ENCODE measurements around the gene CPNE9. TPM values are rescaled to one million over a fixed set of nuclear protein-coding genes. Genes with fewer than 3 reads are reported as not detected.

Gene CPNE9
- total RNA-seq, 1 donor from 2014 or later = 1.3 TPM

GRCh38 chr3:9730657-9731205 is 27.1 kb downstream of the CPNE9 start:
- no peaks in the 10 kb centered on the region for H3K9me3 Mint-ChIP-seq
- DNase-seq (ENCODE audit: low read depth, low spot score) = no peak
- peaks cover 26% of the 10 kb centered on the region for H3K27me3 Mint-ChIP-seq (ENCODE audit: low read depth)
- TF ChIP-seq CTCF (conservative IDR thresholded peaks at IDR 0.05) = no peak
- peaks cover 23% of the 10 kb centered on the region for H3K4me1 Mint-ChIP-seq
- H3K36me3 Mint-ChIP-seq (ENCODE audit: low read depth) = no peaks in the 10 kb centered on the region
- H3K4me3 Mint-ChIP-seq = peak overlapping the region; percentile 95
- H3K27ac Mint-ChIP-seq (ENCODE audit: unreplicated experiment) = peak overlapping the region; percentile 30

DNA sequence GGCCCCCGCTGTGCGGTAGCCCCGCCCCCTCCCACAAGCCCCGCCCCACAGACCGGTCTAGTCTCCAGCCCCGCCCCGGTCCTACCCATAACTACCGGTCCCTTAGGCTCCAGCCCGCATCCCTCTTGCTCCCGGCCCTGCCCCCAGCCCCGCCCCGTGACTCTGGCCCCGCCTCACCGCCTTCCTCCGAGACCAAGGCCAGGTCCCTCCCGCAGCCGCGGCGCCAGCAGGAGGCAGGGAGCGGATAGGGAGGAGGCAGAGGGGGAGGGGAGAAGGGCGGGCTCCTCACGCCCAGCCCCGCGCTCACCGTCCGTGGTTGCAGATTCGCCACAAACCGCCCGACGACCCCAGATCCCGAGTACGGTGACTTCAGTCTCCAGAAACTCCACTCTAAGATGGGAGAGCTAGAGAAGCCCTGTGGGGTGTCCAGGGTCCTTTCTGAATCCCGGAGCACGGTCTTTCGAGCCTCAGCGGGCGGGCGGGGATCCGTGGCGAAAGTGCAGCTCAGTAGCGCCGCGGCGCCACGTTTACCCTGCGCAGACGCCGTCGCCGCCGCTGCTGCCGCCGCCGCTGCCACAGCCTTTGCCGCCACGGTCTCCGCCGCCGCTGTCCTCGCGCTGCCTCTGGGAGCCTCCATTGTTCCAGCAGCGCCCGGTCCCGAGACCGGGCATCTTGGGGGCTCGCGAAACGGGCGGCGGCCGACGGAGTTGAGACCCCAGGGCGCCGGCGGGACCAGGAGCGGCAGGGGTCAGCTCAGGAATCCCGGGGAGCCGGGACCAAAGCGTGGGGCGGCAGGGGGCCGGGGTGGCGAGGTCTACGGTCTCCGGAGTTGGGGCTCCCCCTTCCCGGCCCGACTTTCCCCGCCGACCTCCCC is 27.8 kb downstream of the CPNE9 start, which contains the start of gene BRPF1:
TSS of gene BRPF1 (plus strand) at position 530 of the 874 bp plus-strand sequence. CDS start 2,406 bp downstream, outside the sequence.
- peak within 1 kb of the TSS; percentile 100 for H3K27ac Mint-ChIP-seq (ENCODE audit: unreplicated experiment)
- no peaks in the 10 kb centered on the region for H3K9me3 Mint-ChIP-seq
- H3K27me3 Mint-ChIP-seq (ENCODE audit: low read depth) = peaks cover 22% of the 10 kb centered on the region
- peak within 1 kb of the TSS; percentile 95 for H3K4me3 Mint-ChIP-seq
- no peaks in the 10 kb centered on the region for H3K36me3 Mint-ChIP-seq (ENCODE audit: low read depth)
- DNase-seq (ENCODE audit: low read depth, low spot score) = peak; percentile 96
- H3K4me1 Mint-ChIP-seq = peaks cover 23% of the 10 kb centered on the region
- TF ChIP-seq CTCF (conservative IDR thresholded peaks at IDR 0.05) = no peak

DNA sequence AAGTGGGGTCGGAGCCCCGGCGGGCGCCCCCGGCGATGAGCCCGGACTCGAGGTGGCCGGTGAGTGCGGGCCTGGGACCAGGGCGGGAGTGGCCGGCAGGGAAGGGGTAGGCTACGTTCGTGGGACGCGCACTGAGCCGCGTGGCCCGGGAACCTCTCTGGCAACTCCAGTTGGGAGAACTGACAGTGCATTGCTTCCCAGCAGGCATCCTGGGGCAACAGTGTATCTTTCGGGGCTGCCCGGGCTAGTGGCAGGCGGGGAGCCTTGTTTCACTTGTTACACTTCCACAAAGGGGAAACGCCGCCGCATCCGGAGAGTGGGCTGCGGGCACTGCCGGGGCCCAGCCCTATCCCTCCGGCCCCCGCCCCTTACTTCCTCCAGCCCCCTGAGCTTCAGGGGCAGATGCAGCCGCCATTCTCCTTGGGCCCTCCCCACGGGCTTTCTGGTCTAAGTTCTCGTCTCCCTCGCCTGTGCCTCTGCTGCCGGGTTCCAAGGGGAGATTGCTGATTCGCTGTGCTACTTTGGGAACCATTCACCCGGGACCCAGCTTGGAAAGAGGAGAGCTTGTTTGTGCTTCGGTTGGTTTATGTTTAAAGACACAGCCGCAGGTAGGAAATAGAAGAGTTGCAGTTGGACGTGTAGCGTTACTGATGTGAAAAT is 28.6 kb downstream of the CPNE9 start:
- no peaks in the 10 kb centered on the region for H3K36me3 Mint-ChIP-seq (ENCODE audit: low read depth)
- no peak for DNase-seq (ENCODE audit: low read depth, low spot score)
- H3K9me3 Mint-ChIP-seq = no peaks in the 10 kb centered on the region
- H3K4me1 Mint-ChIP-seq = peaks cover 23% of the 10 kb centered on the region
- H3K4me3 Mint-ChIP-seq = peak overlapping the region; percentile 92
- H3K27ac Mint-ChIP-seq (ENCODE audit: unreplicated experiment) = peak overlapping the region; percentile 88
- TF ChIP-seq CTCF (conservative IDR thresholded peaks at IDR 0.05) = no peak
- peaks cover 16% of the 10 kb centered on the region for H3K27me3 Mint-ChIP-seq (ENCODE audit: low read depth)

DNA sequence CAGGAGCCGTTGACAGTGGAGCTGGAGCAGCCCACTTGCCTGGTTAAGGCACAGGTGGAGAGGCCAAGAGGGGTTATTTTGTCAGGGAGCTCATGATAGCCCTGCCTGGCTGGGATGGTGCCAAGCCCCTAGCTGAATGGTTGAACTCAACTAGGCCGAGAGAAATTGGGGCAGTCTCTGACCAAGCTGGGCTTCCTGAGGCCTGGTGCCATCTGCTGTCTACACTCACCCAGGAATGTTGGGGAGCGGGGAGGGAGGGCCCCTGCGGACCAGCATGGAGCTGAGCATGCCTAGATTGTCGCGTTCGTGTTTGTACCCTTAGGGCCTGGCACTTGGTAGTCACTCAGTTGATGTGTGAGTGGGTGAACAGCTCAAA is 29.1 kb downstream of the CPNE9 start:
- Mint-ChIP-seq H3K4me1 (peaks cover 23% of the 10 kb centered on the region), H3K27ac (ENCODE audit: unreplicated experiment) (peak overlapping the region; percentile 88), H3K36me3 (ENCODE audit: low read depth) (no peaks in the 10 kb centered on the region), H3K4me3 (peak overlapping the region; percentile 92), H3K9me3 (no peaks in the 10 kb centered on the region), H3K27me3 (ENCODE audit: low read depth) (peaks cover 10% of the 10 kb centered on the region)
- no peak for TF ChIP-seq CTCF (conservative IDR thresholded peaks at IDR 0.05)
- no peak for DNase-seq (ENCODE audit: low read depth, low spot score)

- H3K9me3 Mint-ChIP-seq = no peaks in the 10 kb centered on the region
- no peak overlapping the region for H3K27ac Mint-ChIP-seq (ENCODE audit: unreplicated experiment)
- no peak for TF ChIP-seq CTCF (conservative IDR thresholded peaks at IDR 0.05)
- H3K27me3 Mint-ChIP-seq (ENCODE audit: low read depth) = no peaks in the 10 kb centered on the region
- H3K36me3 Mint-ChIP-seq (ENCODE audit: low read depth) = no peaks in the 10 kb centered on the region
- peaks cover 17% of the 10 kb centered on the region for H3K4me1 Mint-ChIP-seq
- H3K4me3 Mint-ChIP-seq = peak overlapping the region; percentile 44
- DNase-seq (ENCODE audit: low read depth, low spot score) = no peak
Observed at GRCh38 chr3:9736831-9737230, 33.2 kb downstream of the CPNE9 start.

Measured in neural crest cell (in vitro differentiated cells).